HK-2 (cell line): Measurements from ENCODE around the gene IMMP2L.
"Not testable (repeated sequence)": the region's sequence is repeated elsewhere in the genome, so short reads cannot be mapped to it uniquely, and the experiment has no call there.

ENCODE experiments used
- DNase-seq: peaks from one replicate; pipeline ENCODE4 v3.0.0-alpha.2; 2018; ENCODE audit not compliant: unreplicated experiment

IMMP2L gene

DNA sequence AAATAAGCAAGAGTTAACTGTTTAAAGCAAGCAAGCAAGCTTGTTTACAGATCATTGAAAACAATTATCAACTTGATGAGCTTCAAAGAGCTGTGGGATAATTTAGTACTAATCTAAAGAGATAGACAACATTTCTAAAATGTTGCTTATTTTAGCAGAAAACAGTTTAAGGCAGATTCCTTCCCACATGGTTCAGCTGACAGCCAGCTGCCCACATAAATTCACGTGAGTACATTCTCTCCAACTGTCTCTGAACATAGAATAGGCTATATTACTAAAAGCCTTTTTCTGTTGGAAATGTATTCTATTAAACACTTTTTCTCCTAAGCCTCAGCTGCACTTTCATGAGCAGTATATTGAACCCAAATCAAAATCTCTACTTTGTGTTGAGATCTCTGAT lies 297.3 kb downstream of the IMMP2L start:
- DNase-seq, result no peak

- no peak for DNase-seq
These were observed 298.0 kb downstream of the IMMP2L start for GRCh38 chr7:111264111-111264868.

DNA sequence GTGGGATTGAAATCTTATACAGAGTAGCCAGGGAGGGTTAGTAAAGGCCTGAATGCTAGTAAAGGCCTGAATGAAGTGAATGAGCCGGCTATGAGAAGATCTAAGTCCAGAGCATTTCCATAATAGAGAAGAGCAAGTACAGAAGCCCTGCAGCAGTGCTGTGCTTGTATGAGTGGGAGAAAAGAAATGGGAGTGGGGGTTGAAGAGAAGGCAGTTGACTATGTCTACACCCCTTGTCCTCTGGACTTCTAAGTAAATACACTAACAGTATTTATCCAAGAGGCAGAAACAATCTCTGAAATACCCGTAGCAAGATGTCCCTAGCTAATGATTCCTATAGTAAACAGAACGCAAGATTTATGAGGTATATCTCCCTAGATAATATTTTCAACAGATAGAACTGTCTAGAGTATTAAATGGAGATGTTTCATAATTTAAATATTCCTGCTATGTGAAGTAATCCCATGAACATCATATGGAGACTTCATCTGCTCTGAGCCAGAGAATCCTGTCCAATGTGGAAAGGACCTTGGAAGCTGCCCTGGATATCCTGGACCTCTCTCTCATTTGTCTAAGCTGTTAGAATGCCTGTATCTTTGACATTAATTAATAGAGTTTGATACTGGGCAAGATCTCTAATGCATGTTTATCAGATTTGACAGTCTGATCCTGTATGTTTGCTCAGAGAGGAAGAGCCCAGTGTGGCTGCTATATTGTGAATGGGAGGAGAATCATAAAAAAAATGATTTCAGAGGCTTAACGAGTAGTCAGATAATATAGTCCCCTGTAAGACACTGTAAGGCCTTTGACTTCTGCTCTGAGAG lies 299.8 kb downstream of the IMMP2L start:
- no peak for DNase-seq

DNA sequence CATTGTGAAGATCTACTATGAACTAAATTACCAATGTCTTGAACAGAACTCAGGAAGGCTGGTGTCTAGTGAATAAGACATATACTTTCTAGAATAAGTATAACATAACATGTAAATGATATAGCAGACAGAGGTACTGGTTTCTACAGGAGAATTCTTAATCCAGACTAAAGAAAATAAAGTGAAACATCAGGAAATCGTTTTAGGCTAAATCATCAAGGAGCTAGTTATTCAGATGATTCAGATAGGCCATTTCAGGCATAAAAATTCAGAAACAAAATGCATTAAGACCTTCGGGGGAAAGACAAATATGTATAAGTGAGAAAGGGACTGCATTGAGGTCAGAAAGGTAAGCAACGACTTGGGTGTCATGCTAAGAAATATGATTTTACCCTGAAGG lies 300.8 kb downstream of the IMMP2L start:
- no peak for DNase-seq

GRCh38 chr7:111259991-111260390 lies 302.3 kb downstream of the IMMP2L start:
- no peak for DNase-seq

DNA sequence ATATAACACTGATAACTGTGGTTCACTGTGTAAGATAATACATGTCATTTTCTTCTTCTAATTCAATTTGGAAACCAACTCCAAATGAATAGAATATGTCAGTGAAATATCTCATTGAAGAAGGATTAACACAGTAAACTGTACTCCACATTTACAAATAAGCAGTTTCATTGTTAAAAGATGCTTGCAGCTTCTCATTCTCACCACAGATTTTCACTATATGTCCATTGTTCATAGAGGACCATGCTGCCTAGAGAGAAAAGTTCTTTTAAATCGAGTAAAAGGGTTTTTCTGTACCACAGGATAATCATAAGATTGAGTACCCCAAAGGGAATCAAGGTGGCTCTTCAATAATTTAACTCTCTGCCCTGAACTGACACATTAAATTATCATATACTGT lies 305.9 kb downstream of the IMMP2L start:
- no peak for DNase-seq

DNA sequence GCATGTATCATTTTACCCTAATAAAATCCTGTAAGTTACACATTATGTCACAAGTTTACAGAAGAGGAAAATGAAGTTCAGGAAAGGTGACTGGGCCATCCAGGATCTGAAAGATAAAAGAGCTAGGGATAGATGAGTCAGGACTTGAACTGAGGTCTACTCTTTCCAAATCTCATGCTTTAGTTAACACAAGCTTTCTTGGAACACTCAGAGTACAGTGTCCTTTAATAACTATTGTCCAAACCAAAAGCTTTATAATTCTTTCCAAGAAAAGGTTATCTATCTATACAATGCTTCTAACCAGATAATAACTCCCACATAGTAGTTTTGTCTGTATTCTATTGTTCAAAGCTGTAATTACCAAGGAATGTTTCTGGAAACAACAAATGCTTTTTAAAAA lies 306.7 kb downstream of the IMMP2L start:
- no peak for DNase-seq

DNA sequence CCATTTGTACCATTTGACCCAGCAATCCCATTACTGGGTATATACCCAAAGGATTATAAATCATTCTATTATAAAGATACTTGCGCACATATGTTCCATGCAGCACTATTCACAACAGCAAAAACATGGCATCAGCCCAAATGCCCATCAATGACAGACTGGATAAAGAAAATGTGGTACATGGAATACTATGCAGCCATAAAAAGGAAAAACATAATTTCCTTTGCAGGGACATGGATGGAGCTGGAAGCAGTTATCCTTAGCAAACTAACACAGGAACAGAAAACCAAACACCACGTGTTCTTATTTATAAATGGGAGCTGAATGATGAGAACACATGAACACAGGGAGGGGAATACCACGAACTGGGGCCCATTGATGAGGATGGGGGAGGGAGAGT lies 310.9 kb downstream of the IMMP2L start:
- DNase-seq, result not testable (repeated sequence)

DNA sequence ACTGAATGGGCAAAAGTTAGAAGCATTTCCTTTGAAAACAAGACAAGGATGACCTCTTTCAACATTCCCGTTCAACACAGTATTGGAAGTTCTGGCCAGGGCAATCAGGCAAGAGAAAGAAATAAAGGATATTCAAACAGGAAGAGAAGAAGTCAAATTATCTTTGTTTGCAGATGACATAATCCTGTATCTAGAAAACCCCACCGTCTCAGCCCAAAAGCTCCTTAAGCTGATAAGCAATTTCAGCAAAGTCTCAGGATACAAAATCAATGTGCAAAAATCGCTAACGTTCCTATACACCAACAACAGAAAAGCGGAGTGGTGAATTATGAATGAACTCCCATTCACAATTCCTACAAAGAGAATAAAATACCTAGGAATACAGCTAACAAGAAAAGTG lies 312.5 kb downstream of the IMMP2L start:
- DNase-seq, result not testable (repeated sequence)

GRCh38 chr7:111242141-111242755 lies 320.0 kb downstream of the IMMP2L start:
- no peak for DNase-seq

DNA sequence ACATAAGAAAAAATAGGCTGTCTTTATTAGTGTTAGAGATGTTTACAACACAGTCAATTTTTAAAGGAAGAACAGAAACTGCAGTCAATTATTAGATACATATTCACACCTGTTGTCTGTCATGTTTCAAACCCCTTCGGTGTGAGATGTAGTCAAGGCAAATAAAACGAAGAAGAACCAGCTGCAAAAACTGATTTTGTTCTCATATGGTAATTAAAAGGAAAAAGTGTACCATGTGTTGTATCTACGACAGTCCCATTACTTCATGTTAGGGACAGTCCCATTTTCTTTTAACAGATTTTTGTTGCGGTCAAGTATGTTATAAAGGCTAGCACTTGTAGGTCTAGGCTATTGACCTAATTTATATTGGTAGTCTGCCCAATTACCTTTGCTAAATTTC lies 321.9 kb downstream of the IMMP2L start:
- no peak for DNase-seq

- no peak for DNase-seq
These were observed 322.9 kb downstream of the IMMP2L start for GRCh38 chr7:111239437-111239836.

- no peak for DNase-seq
These were observed 323.4 kb downstream of the IMMP2L start for GRCh38 chr7:111238886-111239285.

- DNase-seq, result no peak
These were observed 326.6 kb downstream of the IMMP2L start for GRCh38 chr7:111235709-111236108.

DNA sequence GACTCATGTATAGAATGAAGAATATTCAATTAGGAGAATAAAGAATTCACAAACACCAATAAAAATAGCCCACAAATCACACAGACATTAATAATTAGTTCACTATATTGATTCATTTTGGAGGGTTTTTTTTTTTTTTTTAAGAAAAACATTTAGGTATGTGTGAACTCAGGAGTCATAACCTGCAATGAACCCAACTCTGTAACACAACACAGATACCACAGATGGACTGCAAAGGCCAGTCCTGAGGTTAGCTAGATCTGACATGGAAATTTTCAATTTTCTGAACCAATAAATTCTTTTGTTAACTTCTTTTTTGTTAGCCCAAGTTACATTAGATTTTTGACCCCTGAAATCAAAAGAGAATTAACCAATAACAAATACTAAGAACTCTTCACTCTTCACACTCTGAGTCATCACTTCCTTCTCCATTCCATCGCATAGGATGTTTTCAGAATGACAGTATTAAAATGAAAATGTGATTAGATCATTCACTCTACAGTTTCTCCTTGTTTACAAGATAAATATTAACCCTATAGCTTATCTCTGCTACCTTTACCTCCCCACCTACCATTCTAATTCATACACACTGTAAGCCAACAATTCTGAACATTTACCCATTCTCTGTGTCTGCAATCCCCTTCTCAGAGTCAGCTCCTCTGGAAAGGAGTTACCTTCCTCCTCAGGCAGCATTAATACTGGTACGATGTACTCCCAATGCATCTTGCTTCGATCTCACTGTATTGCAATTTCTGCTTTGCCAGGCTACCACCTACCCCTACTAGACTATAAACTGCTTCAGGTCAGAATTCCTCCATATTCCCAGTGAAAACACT lies 329.8 kb downstream of the IMMP2L start:
- no peak for DNase-seq

DNA sequence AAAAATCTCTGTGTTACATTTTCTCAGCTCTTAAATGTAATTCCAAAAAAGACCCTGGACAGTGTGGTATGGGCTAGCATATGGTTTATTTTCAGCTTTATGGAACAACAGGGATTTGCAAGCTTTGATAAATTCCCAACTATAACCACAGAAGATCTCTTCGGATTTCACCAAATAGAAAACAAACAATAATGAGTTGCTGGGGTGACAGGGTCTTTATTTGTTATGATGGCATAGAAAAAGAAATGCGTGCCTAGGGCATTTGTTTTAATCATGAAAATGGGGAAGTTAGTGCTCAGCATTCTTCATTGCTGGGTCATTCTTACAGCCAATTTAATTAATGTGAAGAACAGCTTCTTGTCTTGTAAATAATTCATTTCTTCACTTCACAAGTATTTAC lies 332.4 kb downstream of the IMMP2L start:
- DNase-seq, result no peak

DNA sequence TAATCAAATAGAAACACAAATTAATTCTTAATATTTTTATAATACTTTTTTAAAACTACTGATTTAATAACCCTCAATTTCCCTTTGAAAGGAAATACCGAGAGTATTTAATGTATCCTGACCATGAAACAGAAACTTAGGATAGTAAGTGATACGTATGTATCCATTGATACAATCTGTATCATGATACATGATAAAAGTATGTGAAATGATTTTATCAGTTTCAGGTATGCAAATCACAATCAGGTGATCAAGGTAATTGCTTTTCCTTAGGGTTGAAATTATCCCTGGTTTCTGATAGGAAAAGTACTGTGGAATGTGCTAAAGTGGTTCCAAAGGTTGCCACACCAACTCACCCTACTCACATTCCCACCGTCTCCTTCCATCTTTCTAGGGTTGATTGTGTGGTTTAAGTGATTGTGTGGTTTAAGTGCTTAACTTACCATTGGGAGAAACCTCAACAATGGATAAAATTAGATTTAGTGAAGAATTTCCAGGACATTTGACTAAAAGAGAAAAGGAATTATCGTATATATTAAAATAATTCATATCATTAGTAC lies 333.0 kb downstream of the IMMP2L start:
- no peak for DNase-seq

DNA sequence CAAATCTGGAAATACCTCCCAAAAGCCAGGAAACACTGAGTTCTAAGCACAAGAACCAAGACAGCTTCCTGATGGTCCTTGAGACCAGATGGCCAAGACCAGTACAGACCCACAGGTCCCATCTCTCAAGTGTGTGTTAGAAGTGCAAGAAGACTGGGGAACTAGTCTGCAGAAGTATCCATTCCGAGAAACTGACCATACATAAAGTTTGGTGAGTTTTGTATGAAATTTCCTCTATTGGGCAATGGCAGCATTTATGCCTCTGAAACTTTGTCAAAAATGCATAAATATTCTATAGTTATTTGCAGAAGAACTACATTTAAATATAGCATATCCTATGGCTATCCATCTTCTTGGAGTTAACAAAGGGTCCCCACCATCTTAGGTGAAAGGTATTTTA lies 333.9 kb downstream of the IMMP2L start:
- DNase-seq, result no peak

DNA sequence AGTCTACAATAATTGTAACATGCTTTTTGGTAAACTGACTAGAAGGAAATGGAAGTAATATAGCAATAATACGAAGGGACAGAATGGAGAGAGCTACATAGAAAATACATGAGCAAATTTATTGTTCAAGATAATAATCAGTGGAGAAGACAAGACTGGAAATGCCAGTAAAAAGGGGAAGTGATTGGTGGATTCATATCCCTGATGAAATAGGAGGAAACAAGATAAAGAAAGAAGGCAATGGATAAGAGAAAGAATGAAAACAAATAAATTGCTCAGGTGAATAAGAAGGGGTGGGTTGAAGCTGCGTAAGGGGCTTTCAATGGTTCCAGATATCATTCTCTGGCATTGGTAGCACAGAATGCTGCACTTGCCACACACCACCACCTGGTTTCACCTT lies 335.5 kb downstream of the IMMP2L start:
- no peak for DNase-seq

- DNase-seq, result no peak
These were observed 337.7 kb downstream of the IMMP2L start for GRCh38 chr7:111224354-111225231.
